OCI-LY7 (cell line): ENCODE measurements around the gene ANTXR1. TPM values are rescaled to one million over a fixed set of nuclear protein-coding genes. Genes with fewer than 3 reads are reported as not detected.

Experiments
- BruUV-seq: library from RNA; stranded (reverse); fragments of 400-500 nt; replicated peaks from 2 replicates; lab custom pipeline; 2021; lab: Mats Ljungman, UMichigan
- CTCF ChIA-PET: fragments of 300-600 bp; sonication (Branson Sonifier 250); formaldehyde crosslinking; loops from one replicate; lab custom pipeline; 2022; ENCODE audit warnings: antibody characterized with exemption; ENCODE audit not compliant: unreplicated experiment; lab: Charles Lee
- POLR2A ChIA-PET: fragments of 300-600 bp; sonication (Branson Sonifier 250); formaldehyde crosslinking; loops from one replicate; lab custom pipeline; 2022; ENCODE audit warnings: antibody characterized with exemption; lab: Charles Lee
- DNase-seq: peaks from one replicate; pipeline ENCODE4 v3.0.0-alpha.2; 2015; ENCODE audit warnings: low spot score
- H2AFZ ChIP-seq: fragments of 200-600 bp; sonication (generic), shearing (Covaris generic); 2 replicates; pipeline ENCODE4 v1.6.1; 2014; ENCODE audit warnings: mild to moderate bottlenecking, antibody characterized with exemption, low read length, moderate library complexity
- H3K27ac ChIP-seq: fragments of 200-600 bp; sonication (generic); 2 replicates; pipeline ENCODE4 v1.5.1; 2014; ENCODE audit warnings: mixed run types, low read depth, mild to moderate bottlenecking, moderate library complexity, low read length, inconsistent platforms; ENCODE audit not compliant: poor library complexity, severe bottlenecking
- H3K36me3 ChIP-seq: fragments of 200-600 bp; sonication (generic); 2 replicates; pipeline ENCODE4 v1.6.1; 2014; ENCODE audit warnings: mild to moderate bottlenecking, antibody characterized with exemption, low read length, moderate library complexity, mixed read lengths; ENCODE audit not compliant: insufficient read depth
- H3K4me1 ChIP-seq: fragments of 200-600 bp; sonication (generic); 2 replicates; pipeline ENCODE4 v1.5.1; 2014; ENCODE audit warnings: mild to moderate bottlenecking, low read length; ENCODE audit not compliant: insufficient read depth, poor library complexity, severe bottlenecking
- H3K4me2 ChIP-seq: fragments of 200-600 bp; sonication (generic); 2 replicates; pipeline ENCODE4 v1.6.1; 2014; ENCODE audit warnings: mild to moderate bottlenecking, low read length
- H3K4me3 ChIP-seq: fragments of 200-600 bp; sonication (generic); 2 replicates; pipeline ENCODE4 v1.5.1; 2014; ENCODE audit warnings: mild to moderate bottlenecking, low read depth, low read length; ENCODE audit not compliant: poor library complexity, severe bottlenecking
- H3K79me2 ChIP-seq: fragments of 200-600 bp; sonication (generic); 2 replicates; pipeline ENCODE4 v1.6.1; 2016; ENCODE audit warnings: low read depth, mild to moderate bottlenecking, low read length, moderate library complexity, mixed read lengths; ENCODE audit not compliant: insufficient read depth
- H3K9me2 ChIP-seq: fragments of 200-600 bp; sonication (generic); 2 replicates; pipeline ENCODE4 v1.6.1; 2016; ENCODE audit warnings: mild to moderate bottlenecking, low read length, mixed read lengths; ENCODE audit not compliant: insufficient read depth
- H3K9me3 ChIP-seq: fragments of 200-600 bp; sonication (generic); 2 replicates; pipeline ENCODE4 v1.6.1; 2014; ENCODE audit warnings: mild to moderate bottlenecking, mixed run types, low read length, mixed read lengths
- H4K20me1 ChIP-seq: fragments of 200-600 bp; sonication (generic); 2 replicates; pipeline ENCODE4 v1.6.1; 2014; ENCODE audit warnings: mild to moderate bottlenecking, antibody characterized with exemption, low read length, moderate library complexity, mixed read lengths; ENCODE audit not compliant: insufficient read depth
- EZH2phosphoT487 ChIP-seq: fragments of 200-600 bp; sonication (generic); IDR thresholded peaks from 2 replicates; pipeline ENCODE4 v1.6.1; 2018; ENCODE audit warnings: low read depth, borderline replicate concordance, mild to moderate bottlenecking, mixed run types, antibody characterized with exemption, low read length, moderate library complexity, mixed read lengths
- intact Hi-C: fragments of 100-400 bp; cut with micrococcal nuclease; formaldehyde crosslinking; loops from one replicate; pipeline ENCODE4 v1.10.0; 2022; ENCODE audit not compliant: unreplicated experiment
- total RNA-seq, 2 experiments: library from RNA; depleted of rRNA in 1 of 2; stranded (reverse); fragments of >200 nt in 1 of 2; shearing (Covaris generic) in 1 of 2; gene quantifications; 2 replicates each; pipeline ENCODE4 v1.2.3, GENCODE V29; 2014 to 2022
- TF ChIP-seq, protein P1 (sequence below): fragments of 200-600 bp; sonication (generic); conservative IDR thresholded peaks from 2 replicates; pipeline ENCODE4 v1.5.1; 2014; ENCODE audit warnings: mild to moderate bottlenecking, antibody characterized with exemption, low read length, moderate library complexity, mixed read lengths

The ANTXR1 gene
- total RNA-seq, 2 experiments from 2014 or later: not detected

DNA sequence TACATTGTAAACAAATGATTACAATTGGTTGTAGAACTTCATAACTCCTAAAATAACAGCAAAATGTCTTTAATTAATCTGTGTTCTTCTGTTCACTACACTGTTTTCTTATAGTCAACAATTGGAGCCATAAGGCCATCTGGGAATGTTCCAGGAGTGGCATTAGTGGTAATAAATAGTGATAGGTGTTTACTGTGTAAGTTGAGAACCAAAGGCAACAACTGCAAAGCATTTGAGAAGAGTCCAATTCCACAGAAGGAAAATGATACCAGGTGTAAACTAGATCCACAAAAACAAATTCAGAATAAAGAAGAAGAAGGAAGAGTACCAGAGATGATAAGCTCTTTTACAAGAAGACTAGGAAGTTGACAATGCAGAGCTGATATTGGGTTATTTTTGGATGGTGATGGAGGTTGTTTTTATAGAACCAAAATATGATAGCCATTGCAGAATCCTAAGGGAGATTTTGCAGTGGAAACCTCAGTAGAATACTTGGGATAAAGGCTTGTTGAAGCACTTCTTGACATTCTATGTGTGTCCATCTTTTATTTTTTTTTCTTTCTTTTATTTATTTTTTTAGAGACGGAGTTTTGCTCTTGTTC is 52.9 kb downstream of the ANTXR1 start:
- intact Hi-C loops: no loop called here
- Histone ChIP-seq H4K20me1 (no peaks in the 10 kb centered on the region), H3K9me3 (no peaks in the 10 kb centered on the region), H3K4me1 (no peaks in the 10 kb centered on the region), H3K4me2 (no peak overlapping the region), H3K27ac (no peak overlapping the region), H2AFZ (no peak overlapping the region), H3K4me3 (no peak overlapping the region), H3K36me3 (no peaks in the 10 kb centered on the region), H3K79me2 (no peaks in the 10 kb centered on the region), H3K9me2 (no peaks in the 10 kb centered on the region)
- ChIA-PET POLR2A (interaction anchor here (1.9 kb wide), 1 partner anchor 15 kb away, joined by 6 read pairs; no protein-coding TSS in a partner anchor), CTCF (no interaction called here)
- no peak for DNase-seq
- no TSS peak for BruUV-seq
- no peak for TF ChIP-seq EZH2phosphoT487
- TF ChIP-seq, protein P1, sequence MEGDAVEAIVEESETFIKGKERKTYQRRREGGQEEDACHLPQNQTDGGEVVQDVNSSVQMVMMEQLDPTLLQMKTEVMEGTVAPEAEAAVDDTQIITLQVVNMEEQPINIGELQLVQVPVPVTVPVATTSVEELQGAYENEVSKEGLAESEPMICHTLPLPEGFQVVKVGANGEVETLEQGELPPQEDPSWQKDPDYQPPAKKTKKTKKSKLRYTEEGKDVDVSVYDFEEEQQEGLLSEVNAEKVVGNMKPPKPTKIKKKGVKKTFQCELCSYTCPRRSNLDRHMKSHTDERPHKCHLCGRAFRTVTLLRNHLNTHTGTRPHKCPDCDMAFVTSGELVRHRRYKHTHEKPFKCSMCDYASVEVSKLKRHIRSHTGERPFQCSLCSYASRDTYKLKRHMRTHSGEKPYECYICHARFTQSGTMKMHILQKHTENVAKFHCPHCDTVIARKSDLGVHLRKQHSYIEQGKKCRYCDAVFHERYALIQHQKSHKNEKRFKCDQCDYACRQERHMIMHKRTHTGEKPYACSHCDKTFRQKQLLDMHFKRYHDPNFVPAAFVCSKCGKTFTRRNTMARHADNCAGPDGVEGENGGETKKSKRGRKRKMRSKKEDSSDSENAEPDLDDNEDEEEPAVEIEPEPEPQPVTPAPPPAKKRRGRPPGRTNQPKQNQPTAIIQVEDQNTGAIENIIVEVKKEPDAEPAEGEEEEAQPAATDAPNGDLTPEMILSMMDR: no peak

DNA sequence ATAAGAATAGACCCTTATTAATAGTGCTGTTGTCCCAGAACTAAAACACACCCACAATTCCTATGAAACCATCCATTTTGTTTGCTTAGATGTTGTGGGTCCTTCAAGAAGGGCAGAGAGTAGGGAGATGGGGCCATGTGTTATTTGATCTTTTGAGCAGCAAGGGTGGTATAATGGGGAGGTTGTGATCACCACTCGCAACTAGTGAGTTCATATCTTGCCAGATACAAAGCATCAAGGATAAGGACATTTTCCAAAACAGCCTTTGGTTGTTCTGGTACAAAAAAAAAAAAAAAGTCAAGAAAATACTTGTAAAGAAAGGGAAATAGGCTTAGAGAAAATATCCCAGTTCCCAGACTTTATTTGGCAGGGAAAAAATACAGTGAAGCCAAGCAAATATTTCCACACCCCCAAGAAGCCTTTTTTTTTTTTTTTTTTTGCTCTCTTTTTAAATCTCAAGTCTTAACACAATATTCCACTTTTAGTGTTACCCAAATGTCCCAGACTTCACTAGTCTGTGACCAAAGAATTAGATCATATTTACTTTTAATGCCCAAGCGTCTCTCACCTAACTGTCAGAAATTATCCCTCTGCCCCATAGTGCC is 54.1 kb downstream of the ANTXR1 start:
- TF ChIP-seq, protein P1: no peak
- no peak for TF ChIP-seq EZH2phosphoT487
- Histone ChIP-seq H2AFZ (no peak overlapping the region), H3K4me1 (no peaks in the 10 kb centered on the region), H3K36me3 (no peaks in the 10 kb centered on the region), H4K20me1 (no peaks in the 10 kb centered on the region), H3K27ac (no peak overlapping the region), H3K9me3 (no peaks in the 10 kb centered on the region), H3K79me2 (no peaks in the 10 kb centered on the region), H3K9me2 (no peaks in the 10 kb centered on the region), H3K4me3 (no peak overlapping the region), H3K4me2 (no peak overlapping the region)
- intact Hi-C loops: no loop called here
- BruUV-seq: no TSS peak
- ChIA-PET POLR2A (no interaction called here), CTCF (no interaction called here)
- DNase-seq: no peak

DNA sequence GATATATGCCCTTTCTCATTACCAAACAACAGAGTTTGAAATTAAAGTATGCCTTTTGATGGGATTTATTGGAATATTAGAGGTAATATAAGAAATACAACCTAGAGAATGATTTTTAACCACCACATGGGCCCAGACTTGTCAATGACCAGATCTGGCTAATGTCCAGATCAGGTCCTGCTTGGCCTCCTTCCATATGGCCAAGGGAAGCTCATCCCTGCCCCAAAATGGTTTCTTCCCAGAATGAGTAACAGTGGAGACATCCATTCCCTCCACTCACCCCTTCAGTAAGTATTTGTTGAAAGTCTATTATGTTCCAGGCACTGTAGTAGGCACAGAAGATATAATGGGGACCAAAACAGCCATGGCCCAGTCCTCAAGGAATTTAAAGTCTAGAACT is 54.9 kb downstream of the ANTXR1 start:
- Histone ChIP-seq H3K9me3 (no peaks in the 10 kb centered on the region), H3K4me1 (no peaks in the 10 kb centered on the region), H3K4me2 (no peak overlapping the region), H2AFZ (no peak overlapping the region), H3K4me3 (no peak overlapping the region), H3K27ac (no peak overlapping the region), H3K9me2 (no peaks in the 10 kb centered on the region), H3K36me3 (no peaks in the 10 kb centered on the region), H4K20me1 (no peaks in the 10 kb centered on the region), H3K79me2 (no peaks in the 10 kb centered on the region)
- DNase-seq: no peak
- intact Hi-C loops: no loop called here
- no peak for TF ChIP-seq EZH2phosphoT487
- TF ChIP-seq, protein P1: no peak
- ChIA-PET CTCF (no interaction called here), POLR2A (no interaction called here)
- BruUV-seq: no TSS peak
